NCI-H2081 (cell line): Measurements from ENCODE around the gene MISP3.

ENCODE experiments used
- DNase-seq, 2 experiments: peaks; one replicate each; lab custom pipeline; 2025; lab: John Stamatoyannopoulos, UW

MISP3 gene

GRCh38 chr19:14102756-14103155 lies 30.2 kb downstream of the MISP3 start:
- DNase-seq, result no peak

GRCh38 chr19:14103310-14103709 lies 30.7 kb downstream of the MISP3 start:
- DNase-seq, result no peak

GRCh38 chr19:14105680-14106079 lies 33.1 kb downstream of the MISP3 start:
- no peak for DNase-seq

- no peak for DNase-seq
These were observed 34.3 kb downstream of the MISP3 start for GRCh38 chr19:14106840-14107239.

- no peak for DNase-seq
These were observed 35.2 kb downstream of the MISP3 start for GRCh38 chr19:14107581-14108461.

- DNase-seq, result no peak
These were observed 38.1 kb downstream of the MISP3 start for GRCh38 chr19:14110650-14111049.

- DNase-seq, result no peak
These were observed 38.9 kb downstream of the MISP3 start for GRCh38 chr19:14111486-14111885.

GRCh38 chr19:14112051-14112808 lies 39.6 kb downstream of the MISP3 start:
- DNase-seq, result no peak

- no peak for DNase-seq
These were observed 40.3 kb downstream of the MISP3 start for GRCh38 chr19:14112809-14113385.

GRCh38 chr19:14113762-14114414 lies 41.3 kb downstream of the MISP3 start:
- no peak for DNase-seq

GRCh38 chr19:14114439-14114838 lies 41.9 kb downstream of the MISP3 start:
- DNase-seq, result no peak

- DNase-seq, result no peak
These were observed 42.3 kb downstream of the MISP3 start for GRCh38 chr19:14114854-14115253.

- no peak for DNase-seq
These were observed 43.2 kb downstream of the MISP3 start for GRCh38 chr19:14115756-14116155.

- DNase-seq, result no peak
These were observed 43.9 kb downstream of the MISP3 start for GRCh38 chr19:14116525-14116917.

GRCh38 chr19:14116918-14117578 lies 44.5 kb downstream of the MISP3 start:
- DNase-seq, result peak in 1 of 2 experiments; percentile 10

- peak; percentile 97 to 99 for DNase-seq
These were observed 45.1 kb downstream of the MISP3 start, which contains the start of gene PRKACA for GRCh38 chr19:14117668-14118164. Gene PRKACA (minus strand): TSS chr19:14117762. CDS start chr19:14117547, 215 bp downstream.

- DNase-seq, result peak in 1 of 2 experiments; percentile 32
These were observed 45.8 kb downstream of the MISP3 start for GRCh38 chr19:14118165-14119051.

- DNase-seq, result no peak
These were observed 46.6 kb downstream of the MISP3 start for GRCh38 chr19:14119146-14119545.

GRCh38 chr19:14119644-14120496 lies 47.3 kb downstream of the MISP3 start:
- DNase-seq, result no peak

GRCh38 chr19:14120497-14120780 lies 47.9 kb downstream of the MISP3 start:
- no peak for DNase-seq
